K562 (cell line): ENCODE data around the gene ATMIN. TPM values are rescaled to one million over a fixed set of nuclear protein-coding genes. Genes with fewer than 3 reads are reported as not detected.
A peak's percentile ranks its signal among the peaks of the same experiment; 100 is the strongest.

Source experiments
- BHLHE40 ChIP-seq: IDR thresholded peaks from 2 replicates; pipeline ENCODE4 v1.6.1; 2011; ENCODE audit warnings: low read length, improper control_type of control experiment
- BRD4 ChIP-seq: fragments of 200-600 bp; sonication (generic); IDR thresholded peaks from 2 replicates; pipeline ENCODE4 v1.6.1; 2017; ENCODE audit warnings: inconsistent platforms
- CBFA2T3 ChIP-seq: fragments of 450-650 bp; IDR thresholded peaks from 2 replicates; pipeline ENCODE4 v1.6.1; 2017
- CCNT2 ChIP-seq: IDR thresholded peaks from 2 replicates; pipeline ENCODE4 v1.6.1; 2011; ENCODE audit warnings: borderline replicate concordance, low read depth, mild to moderate bottlenecking, moderate library complexity, mixed read lengths, low read length; ENCODE audit not compliant: insufficient read length; ENCODE audit errors: extremely low read depth
- GABPB1 ChIP-seq: sonication (generic); formaldehyde crosslinking; IDR thresholded peaks from 2 replicates; pipeline ENCODE4 v1.8.0; 2022; ENCODE audit warnings: mild to moderate bottlenecking, missing genetic modification reagents
- GATAD2B ChIP-seq: fragments of 450-650 bp; IDR thresholded peaks from 2 replicates; pipeline ENCODE4 v1.6.1; 2017; ENCODE audit warnings: mild to moderate bottlenecking, borderline replicate concordance
- HCFC1 ChIP-seq: IDR thresholded peaks from 2 replicates; pipeline ENCODE4 v1.6.1; 2012; ENCODE audit warnings: low read depth, low read length, improper control_type of control experiment
- MAFG ChIP-seq: fragments of 450-650 bp; conservative IDR thresholded peaks from 2 replicates; pipeline ENCODE4 v1.6.1; 2016; ENCODE audit warnings: missing genetic modification characterization, missing compliant biosample characterization
- TARDBP ChIP-seq: fragments of 450-650 bp; IDR thresholded peaks from 2 replicates; pipeline ENCODE4 v1.6.1; 2016
- ZNF263 ChIP-seq: sonication (generic); formaldehyde crosslinking; IDR thresholded peaks from 2 replicates; pipeline ENCODE4 v1.8.0; 2022; ENCODE audit warnings: mild to moderate bottlenecking, missing genetic modification reagents, borderline replicate concordance
- polyA plus RNA-seq, 8 experiments: library from polyadenylated mRNA; depleted of rRNA in 4 of 8; stranded (reverse) in 5 of 8; unstranded in 3 of 8; fragments of >200 nt; fragmentation: Nextera tagmentation in 2 of 8; fragmentation: Illumina TruSeq in 1 of 8; extraction: Ambion mirVana in 2 of 8; extraction: Trizol in 1 of 8; gene quantifications; 2 replicates each; pipeline versions ENCODE4 v1.2.1 to v1.2.3, GENCODE V29; 2011 to 2014; ENCODE audit warnings: inconsistent platforms in 1 of 8, missing spikeins in 1 of 8
- total RNA-seq, 7 experiments: library from RNA; depleted of rRNA in 6 of 7; stranded (reverse); fragments of >200 nt in 6 of 7; fragmentation: Illumina TruSeq in 2 of 7; extraction: Trizol in 2 of 7; gene quantifications; 2 replicates each; pipeline versions ENCODE4 v1.2.1 to v1.2.3, GENCODE V29; 2011 to 2021; ENCODE audit warnings: low replicate concordance in 1 of 7
- TF ChIP-seq, protein P1 (sequence below): fragments of 450-650 bp; IDR thresholded peaks from 2 replicates; pipeline ENCODE4 v1.6.1; 2017; ENCODE audit warnings: antibody characterized with exemption, mild to moderate bottlenecking
- TF ChIP-seq, protein P2 (sequence below): sonication (generic); formaldehyde crosslinking; IDR thresholded peaks from 2 replicates; pipeline ENCODE4 v1.8.1; 2023; ENCODE audit warnings: missing genetic modification reagents, mild to moderate bottlenecking, borderline replicate concordance
- TF ChIP-seq, protein P3 (sequence below): fragments of 450-650 bp; conservative IDR thresholded peaks from 2 replicates; pipeline ENCODE4 v1.6.1; 2016; ENCODE audit warnings: missing genetic modification characterization, low read depth, mild to moderate bottlenecking, missing compliant biosample characterization, moderate library complexity
- TF ChIP-seq, protein P4 (sequence below): sonication (generic); formaldehyde crosslinking; IDR thresholded peaks from 2 replicates; pipeline ENCODE4 v1.8.1; 2022; ENCODE audit warnings: missing genetic modification reagents

Gene ATMIN
- total and polyA plus RNA-seq, 9 of the 15 experiments (the other 6 are each of a cell fraction or from before 2014, with no cell fraction given), result 6.7 to 40.9 (median 23.4) TPM

DNA sequence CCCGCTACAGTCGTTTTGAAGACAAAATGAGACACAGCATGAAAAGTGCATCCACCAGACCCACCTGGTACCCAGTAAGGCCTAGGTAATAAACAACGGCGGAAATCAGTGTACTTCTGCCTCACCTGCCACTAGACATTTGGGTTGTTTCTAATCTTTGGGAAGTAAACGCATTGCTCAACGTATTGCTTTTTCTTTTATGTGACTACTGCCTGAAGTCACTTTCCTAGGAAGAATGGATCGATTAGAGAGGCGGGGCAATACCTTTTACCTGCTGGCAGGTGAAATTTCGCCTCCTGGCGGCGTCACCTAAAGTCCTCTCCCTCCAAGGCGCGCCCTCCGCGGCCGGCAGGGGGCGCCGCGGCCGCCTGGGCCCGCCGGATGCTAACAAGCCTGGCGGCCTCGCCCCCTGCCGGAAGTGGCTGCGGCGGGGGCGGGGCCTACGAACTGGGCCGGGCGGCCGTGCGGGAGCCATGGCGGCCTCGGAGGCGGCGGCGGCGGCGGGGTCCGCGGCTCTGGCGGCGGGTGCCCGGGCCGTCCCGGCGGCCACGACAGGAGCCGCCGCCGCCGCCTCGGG is at the start of gene ATMIN (continued):
- TF ChIP-seq ZNF263 (CRISPR knock-in tag) (no peak), HCFC1 (peak; percentile 69), CCNT2 (peak; percentile 79), GATAD2B (peak; percentile 94; the same call in 1 of the 2 replicates), CBFA2T3 (no peak), MAFG (tag) (no peak), BHLHE40 (peak; percentile 24; the same call in 1 of the 2 replicates), TARDBP (no peak), BRD4 (no peak), GABPB1 (CRISPR knock-in tag) (peak; percentile 72)
- TF ChIP-seq, protein P1, sequence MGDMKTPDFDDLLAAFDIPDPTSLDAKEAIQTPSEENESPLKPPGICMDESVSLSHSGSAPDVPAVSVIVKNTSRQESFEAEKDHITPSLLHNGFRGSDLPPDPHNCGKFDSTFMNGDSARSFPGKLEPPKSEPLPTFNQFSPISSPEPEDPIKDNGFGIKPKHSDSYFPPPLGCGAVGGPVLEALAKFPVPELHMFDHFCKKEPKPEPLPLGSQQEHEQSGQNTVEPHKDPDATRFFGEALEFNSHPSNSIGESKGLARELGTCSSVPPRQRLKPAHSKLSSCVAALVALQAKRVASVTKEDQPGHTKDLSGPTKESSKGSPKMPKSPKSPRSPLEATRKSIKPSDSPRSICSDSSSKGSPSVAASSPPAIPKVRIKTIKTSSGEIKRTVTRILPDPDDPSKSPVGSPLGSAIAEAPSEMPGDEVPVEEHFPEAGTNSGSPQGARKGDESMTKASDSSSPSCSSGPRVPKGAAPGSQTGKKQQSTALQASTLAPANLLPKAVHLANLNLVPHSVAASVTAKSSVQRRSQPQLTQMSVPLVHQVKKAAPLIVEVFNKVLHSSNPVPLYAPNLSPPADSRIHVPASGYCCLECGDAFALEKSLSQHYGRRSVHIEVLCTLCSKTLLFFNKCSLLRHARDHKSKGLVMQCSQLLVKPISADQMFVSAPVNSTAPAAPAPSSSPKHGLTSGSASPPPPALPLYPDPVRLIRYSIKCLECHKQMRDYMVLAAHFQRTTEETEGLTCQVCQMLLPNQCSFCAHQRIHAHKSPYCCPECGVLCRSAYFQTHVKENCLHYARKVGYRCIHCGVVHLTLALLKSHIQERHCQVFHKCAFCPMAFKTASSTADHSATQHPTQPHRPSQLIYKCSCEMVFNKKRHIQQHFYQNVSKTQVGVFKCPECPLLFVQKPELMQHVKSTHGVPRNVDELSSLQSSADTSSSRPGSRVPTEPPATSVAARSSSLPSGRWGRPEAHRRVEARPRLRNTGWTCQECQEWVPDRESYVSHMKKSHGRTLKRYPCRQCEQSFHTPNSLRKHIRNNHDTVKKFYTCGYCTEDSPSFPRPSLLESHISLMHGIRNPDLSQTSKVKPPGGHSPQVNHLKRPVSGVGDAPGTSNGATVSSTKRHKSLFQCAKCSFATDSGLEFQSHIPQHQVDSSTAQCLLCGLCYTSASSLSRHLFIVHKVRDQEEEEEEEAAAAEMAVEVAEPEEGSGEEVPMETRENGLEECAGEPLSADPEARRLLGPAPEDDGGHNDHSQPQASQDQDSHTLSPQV, result peak; percentile 70; the same call in 1 of the 2 replicates
- TF ChIP-seq, protein P2, sequence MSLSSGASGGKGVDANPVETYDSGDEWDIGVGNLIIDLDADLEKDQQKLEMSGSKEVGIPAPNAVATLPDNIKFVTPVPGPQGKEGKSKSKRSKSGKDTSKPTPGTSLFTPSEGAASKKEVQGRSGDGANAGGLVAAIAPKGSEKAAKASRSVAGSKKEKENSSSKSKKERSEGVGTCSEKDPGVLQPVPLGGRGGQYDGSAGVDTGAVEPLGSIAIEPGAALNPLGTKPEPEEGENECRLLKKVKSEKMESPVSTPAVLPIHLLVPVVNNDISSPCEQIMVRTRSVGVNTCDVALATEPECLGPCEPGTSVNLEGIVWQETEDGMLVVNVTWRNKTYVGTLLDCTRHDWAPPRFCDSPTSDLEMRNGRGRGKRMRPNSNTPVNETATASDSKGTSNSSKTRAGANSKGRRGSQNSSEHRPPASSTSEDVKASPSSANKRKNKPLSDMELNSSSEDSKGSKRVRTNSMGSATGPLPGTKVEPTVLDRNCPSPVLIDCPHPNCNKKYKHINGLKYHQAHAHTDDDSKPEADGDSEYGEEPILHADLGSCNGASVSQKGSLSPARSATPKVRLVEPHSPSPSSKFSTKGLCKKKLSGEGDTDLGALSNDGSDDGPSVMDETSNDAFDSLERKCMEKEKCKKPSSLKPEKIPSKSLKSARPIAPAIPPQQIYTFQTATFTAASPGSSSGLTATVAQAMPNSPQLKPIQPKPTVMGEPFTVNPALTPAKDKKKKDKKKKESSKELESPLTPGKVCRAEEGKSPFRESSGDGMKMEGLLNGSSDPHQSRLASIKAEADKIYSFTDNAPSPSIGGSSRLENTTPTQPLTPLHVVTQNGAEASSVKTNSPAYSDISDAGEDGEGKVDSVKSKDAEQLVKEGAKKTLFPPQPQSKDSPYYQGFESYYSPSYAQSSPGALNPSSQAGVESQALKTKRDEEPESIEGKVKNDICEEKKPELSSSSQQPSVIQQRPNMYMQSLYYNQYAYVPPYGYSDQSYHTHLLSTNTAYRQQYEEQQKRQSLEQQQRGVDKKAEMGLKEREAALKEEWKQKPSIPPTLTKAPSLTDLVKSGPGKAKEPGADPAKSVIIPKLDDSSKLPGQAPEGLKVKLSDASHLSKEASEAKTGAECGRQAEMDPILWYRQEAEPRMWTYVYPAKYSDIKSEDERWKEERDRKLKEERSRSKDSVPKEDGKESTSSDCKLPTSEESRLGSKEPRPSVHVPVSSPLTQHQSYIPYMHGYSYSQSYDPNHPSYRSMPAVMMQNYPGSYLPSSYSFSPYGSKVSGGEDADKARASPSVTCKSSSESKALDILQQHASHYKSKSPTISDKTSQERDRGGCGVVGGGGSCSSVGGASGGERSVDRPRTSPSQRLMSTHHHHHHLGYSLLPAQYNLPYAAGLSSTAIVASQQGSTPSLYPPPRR (CRISPR knock-in tag), result no peak
- TF ChIP-seq, protein P3, sequence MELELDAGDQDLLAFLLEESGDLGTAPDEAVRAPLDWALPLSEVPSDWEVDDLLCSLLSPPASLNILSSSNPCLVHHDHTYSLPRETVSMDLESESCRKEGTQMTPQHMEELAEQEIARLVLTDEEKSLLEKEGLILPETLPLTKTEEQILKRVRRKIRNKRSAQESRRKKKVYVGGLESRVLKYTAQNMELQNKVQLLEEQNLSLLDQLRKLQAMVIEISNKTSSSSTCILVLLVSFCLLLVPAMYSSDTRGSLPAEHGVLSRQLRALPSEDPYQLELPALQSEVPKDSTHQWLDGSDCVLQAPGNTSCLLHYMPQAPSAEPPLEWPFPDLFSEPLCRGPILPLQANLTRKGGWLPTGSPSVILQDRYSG, result no peak
- TF ChIP-seq, protein P4, sequence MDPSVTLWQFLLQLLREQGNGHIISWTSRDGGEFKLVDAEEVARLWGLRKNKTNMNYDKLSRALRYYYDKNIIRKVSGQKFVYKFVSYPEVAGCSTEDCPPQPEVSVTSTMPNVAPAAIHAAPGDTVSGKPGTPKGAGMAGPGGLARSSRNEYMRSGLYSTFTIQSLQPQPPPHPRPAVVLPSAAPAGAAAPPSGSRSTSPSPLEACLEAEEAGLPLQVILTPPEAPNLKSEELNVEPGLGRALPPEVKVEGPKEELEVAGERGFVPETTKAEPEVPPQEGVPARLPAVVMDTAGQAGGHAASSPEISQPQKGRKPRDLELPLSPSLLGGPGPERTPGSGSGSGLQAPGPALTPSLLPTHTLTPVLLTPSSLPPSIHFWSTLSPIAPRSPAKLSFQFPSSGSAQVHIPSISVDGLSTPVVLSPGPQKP (CRISPR knock-in tag), result no peak
